IPS-18c (cell line): ENCODE results near the gene PLBD2.
A peak's percentile ranks its signal among the peaks of the same experiment; 100 is the strongest.

Experiments used
- H3K4me3 ChIP-seq: 2 replicates; pipeline ENCODE4 v1.7.0; 2013; ENCODE audit warnings: low read depth, mild to moderate bottlenecking, low read length, moderate library complexity; ENCODE audit not compliant: insufficient read depth
- H3K9me3 ChIP-seq: one replicate; pipeline ENCODE4 v1.6.1; 2013; ENCODE audit warnings: mild to moderate bottlenecking, low read length, moderate library complexity; ENCODE audit not compliant: control insufficient read depth, insufficient read depth

PLBD2 gene

GRCh38 chr12:113358381-113359132 is at the start of gene PLBD2:
PLBD2 (plus strand) TSS chr12:113358587; CDS start chr12:113358601, 14 bp downstream.
- Histone ChIP-seq H3K4me3 (peak within 1 kb of the TSS; percentile 88), H3K9me3 (no peaks in the 10 kb centered on the region)

- Histone ChIP-seq H3K4me3 (no peak overlapping the region), H3K9me3 (peaks cover 4% of the 10 kb centered on the region)
Observed at GRCh38 chr12:113310489-113310888, 47.9 kb upstream of the PLBD2 start.

GRCh38 chr12:113314121-113314529 is 44.3 kb upstream of the PLBD2 start:
- H3K4me3 ChIP-seq, result no peak overlapping the region
- peaks cover 2% of the 10 kb centered on the region for H3K9me3 ChIP-seq

GRCh38 chr12:113315358-113315757 is 43.0 kb upstream of the PLBD2 start:
- H3K9me3 ChIP-seq, result no peaks in the 10 kb centered on the region
- no peak overlapping the region for H3K4me3 ChIP-seq

GRCh38 chr12:113316155-113316554 is 42.2 kb upstream of the PLBD2 start:
- Histone ChIP-seq H3K4me3 (no peak overlapping the region), H3K9me3 (no peaks in the 10 kb centered on the region)

- Histone ChIP-seq H3K4me3 (no peak overlapping the region), H3K9me3 (no peaks in the 10 kb centered on the region)
Observed at GRCh38 chr12:113317122-113317521, 41.3 kb upstream of the PLBD2 start.

GRCh38 chr12:113318046-113318656 is 40.2 kb upstream of the PLBD2 start:
- Histone ChIP-seq H3K4me3 (no peak overlapping the region), H3K9me3 (no peaks in the 10 kb centered on the region)

- H3K9me3 ChIP-seq, result no peaks in the 10 kb centered on the region
- no peak overlapping the region for H3K4me3 ChIP-seq
Observed at GRCh38 chr12:113318900-113319628, 39.3 kb upstream of the PLBD2 start.

GRCh38 chr12:113320401-113320800 is 38.0 kb upstream of the PLBD2 start:
- no peaks in the 10 kb centered on the region for H3K9me3 ChIP-seq

GRCh38 chr12:113322343-113322742 is 36.0 kb upstream of the PLBD2 start:
- Histone ChIP-seq H3K9me3 (no peaks in the 10 kb centered on the region), H3K4me3 (no peak overlapping the region)

More at GRCh38 chr12:113320401-113320800, 38.0 kb upstream of the PLBD2 start:
- H3K4me3 ChIP-seq, result no peak overlapping the region

GRCh38 chr12:113325916-113326315 is 32.5 kb upstream of the PLBD2 start:
- Histone ChIP-seq H3K9me3 (no peaks in the 10 kb centered on the region), H3K4me3 (no peak overlapping the region)

GRCh38 chr12:113326775-113327395 is 31.5 kb upstream of the PLBD2 start:
- H3K9me3 ChIP-seq, result no peaks in the 10 kb centered on the region
- H3K4me3 ChIP-seq, result no peak overlapping the region

GRCh38 chr12:113328368-113328889 is 30.0 kb upstream of the PLBD2 start:
- Histone ChIP-seq H3K4me3 (no peak overlapping the region), H3K9me3 (no peaks in the 10 kb centered on the region)

- Histone ChIP-seq H3K4me3 (no peak overlapping the region), H3K9me3 (no peaks in the 10 kb centered on the region)
Observed at GRCh38 chr12:113329022-113329790, 29.2 kb upstream of the PLBD2 start.

- Histone ChIP-seq H3K9me3 (no peaks in the 10 kb centered on the region), H3K4me3 (no peak overlapping the region)
Observed at GRCh38 chr12:113329791-113330417, 28.5 kb upstream of the PLBD2 start.

GRCh38 chr12:113330505-113330904 is 27.9 kb upstream of the PLBD2 start:
- H3K4me3 ChIP-seq, result no peak overlapping the region
- no peaks in the 10 kb centered on the region for H3K9me3 ChIP-seq
